ENCODE data around the gene MAD2L1BP.
A peak's percentile ranks its signal among the peaks of the same experiment; 100 is the strongest.

Gene MAD2L1BP

DNA sequence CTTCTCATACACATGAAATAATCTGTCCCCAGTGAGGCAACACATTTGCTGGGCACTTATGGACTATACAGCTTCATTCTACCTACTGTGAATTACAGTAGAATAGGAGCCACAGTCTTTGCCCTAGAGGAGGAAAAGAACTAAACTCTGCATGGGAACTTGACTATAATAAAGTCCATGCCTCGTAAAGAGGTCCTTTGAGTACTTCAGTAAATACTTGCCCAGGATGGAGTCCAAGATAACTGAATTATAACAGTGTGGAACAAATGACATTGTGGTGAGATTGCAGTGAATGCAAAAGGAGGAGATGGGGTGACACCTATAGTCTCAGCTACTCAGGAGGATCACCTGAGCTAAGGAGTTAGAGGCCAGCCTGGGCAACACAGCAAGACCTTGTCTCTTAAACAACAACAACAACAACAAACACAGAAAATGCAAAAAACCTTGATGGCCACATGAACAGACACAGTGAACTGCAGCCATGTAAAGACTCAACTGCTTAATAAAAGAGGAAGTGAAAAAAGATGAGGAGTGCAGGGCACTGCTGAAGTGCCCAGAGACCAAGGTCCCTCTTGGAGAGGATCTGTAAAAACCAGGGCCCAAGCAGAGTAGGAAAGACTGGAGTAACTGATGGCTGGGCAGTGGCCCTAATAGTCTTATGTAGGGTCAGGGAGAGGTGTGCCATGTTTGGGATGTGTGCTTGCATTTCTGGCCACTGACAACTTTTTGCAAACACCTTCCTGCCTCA lies 48.2 kb downstream of the MAD2L1BP start:
- DNase-seq: no peak

DNA sequence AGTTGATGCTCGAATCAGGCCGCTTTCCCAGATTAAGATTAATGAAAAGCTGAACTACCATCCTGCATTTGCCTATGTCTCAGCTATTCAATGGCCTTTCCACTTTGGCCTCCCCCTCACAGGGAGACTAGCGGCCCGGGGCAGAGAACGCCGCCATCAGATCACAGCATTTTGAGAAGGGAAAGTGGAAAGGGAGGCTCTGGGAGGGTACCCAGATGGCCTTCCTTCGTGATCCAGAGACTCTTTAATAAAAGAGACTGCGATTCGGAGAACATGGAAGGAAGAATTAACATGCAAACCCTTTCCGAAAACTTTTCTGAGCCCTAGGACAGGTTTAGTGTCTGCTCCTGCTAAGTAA lies 51.4 kb downstream of the MAD2L1BP start:
- no peak for DNase-seq

DNA sequence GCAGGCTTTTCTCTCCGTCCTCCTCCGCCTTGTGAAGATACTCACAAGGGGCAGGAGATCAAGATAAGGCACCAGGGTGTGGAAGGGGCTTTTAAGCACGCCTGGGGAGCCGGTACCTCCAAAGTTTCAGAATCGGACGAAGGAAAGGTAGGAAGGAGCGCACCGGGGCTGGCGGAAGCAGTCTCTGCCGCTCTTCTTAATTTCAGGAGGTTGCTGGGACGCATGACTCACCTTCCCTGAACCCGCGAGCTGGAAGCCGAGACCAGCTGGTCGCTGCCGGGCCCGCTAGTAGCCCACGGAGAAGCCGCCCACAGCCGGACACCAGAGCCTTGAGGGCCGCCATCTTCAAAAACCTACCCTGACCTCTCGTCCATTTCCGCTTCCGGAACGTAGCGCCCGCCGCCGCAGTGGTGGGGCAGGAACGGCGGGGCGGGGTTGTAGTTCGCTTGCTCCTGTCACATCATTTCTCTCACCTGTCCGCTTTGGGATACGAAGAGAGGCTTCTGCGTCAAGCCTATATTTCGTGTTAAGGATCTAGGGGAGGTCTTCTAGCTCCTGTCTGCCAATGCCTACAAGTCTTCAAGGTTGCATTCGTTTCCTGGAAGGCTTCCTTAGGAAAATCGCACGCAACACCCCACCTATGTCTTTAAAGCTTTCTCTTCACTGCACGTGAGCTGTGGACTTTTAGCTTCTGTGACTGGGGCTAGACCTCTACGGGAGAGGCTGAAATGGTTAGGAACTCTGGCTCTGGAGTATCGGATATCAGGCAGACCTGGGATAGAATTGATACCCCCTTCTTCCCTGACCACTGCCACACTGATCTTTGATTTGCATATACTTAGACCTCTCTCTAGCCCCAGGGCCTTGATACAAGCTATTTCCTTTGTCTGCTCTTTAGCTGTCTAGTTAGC lies 52.1 kb downstream of the MAD2L1BP start, which contains the start of gene MRPS18A:
TSS of gene MRPS18A (minus strand) at position 355 of the 911 bp plus-strand sequence. CDS start at position 343, 12 bp downstream.
- DNase-seq: peak; percentile 64

DNA sequence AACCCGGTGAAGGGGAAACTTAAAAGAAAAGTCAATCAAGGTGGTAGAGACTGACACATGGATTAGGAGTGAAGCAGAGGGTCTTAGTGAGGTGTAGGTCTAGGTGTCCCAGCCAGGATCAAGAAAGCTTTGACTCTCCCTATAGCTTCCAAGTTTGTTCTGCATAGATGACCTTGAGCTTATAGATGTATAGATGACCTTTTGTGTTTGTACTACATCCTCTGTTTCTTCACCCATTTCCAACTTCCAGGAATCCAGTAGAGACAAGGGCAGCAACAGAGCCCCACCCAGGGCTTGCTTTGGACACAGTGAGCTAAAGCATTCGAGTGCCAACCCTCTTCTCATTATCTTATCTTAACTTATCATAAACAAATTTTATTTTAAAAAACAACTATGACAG lies 53.8 kb downstream of the MAD2L1BP start:
- DNase-seq: no peak

All from fibroblast of skin of abdomen (primary cell).